Activated T-cell treated with anti-CD3 and anti-CD28 coated beads, Interleukin-2, amount 50 U/mL, for 48 hours (primary cell): ENCODE data around the gene C22orf31.

Experiments used
- DNase-seq, 2 experiments: peaks; one replicate each; pipeline ENCODE4 v3.0.0-alpha.2; 2020

C22orf31 gene

GRCh38 chr22:29023172-29023796, 38.3 kb downstream of the C22orf31 start:
- no peak for DNase-seq

- no peak for DNase-seq
Measured at GRCh38 chr22:29022101-29022817, 39.4 kb downstream of the C22orf31 start.

GRCh38 chr22:29018293-29019189, 43.1 kb downstream of the C22orf31 start:
- DNase-seq = no peak

- DNase-seq = no peak
Measured at GRCh38 chr22:29016067-29016938, 45.3 kb downstream of the C22orf31 start.

GRCh38 chr22:29014773-29015172, 46.9 kb downstream of the C22orf31 start:
- no peak for DNase-seq

GRCh38 chr22:29014293-29014692, 47.3 kb downstream of the C22orf31 start:
- no peak for DNase-seq

GRCh38 chr22:29012952-29013351, 48.7 kb downstream of the C22orf31 start:
- no peak for DNase-seq

- DNase-seq = no peak
Measured at GRCh38 chr22:29012101-29012433, 49.6 kb downstream of the C22orf31 start.

- no peak for DNase-seq
Measured at GRCh38 chr22:29011240-29012100, 50.2 kb downstream of the C22orf31 start.

- DNase-seq = no peak
Measured at GRCh38 chr22:29009148-29009547, 52.5 kb downstream of the C22orf31 start.
